Calu3 (cell line): ENCODE measurements around the gene CEACAM21. TPM values are rescaled to one million over a fixed set of nuclear protein-coding genes. Genes with fewer than 3 reads are reported as not detected.

ENCODE experiments used
- BruUV-seq: library from RNA; stranded (reverse); fragments of 400-500 nt; replicated peaks from 2 replicates; lab custom pipeline; 2021; lab: Mats Ljungman, UMichigan
- CTCF ChIA-PET: fragments of 300-600 bp; sonication (Branson Sonifier 250); formaldehyde crosslinking; loops from one replicate; lab custom pipeline; 2022; ENCODE audit warnings: antibody characterized with exemption; lab: Charles Lee
- DNase-seq: peaks from one replicate; pipeline ENCODE4 v3.0.0; 2022
- H3K27ac Mint-ChIP-seq: one replicate; pipeline ENCODE4 v1.8.0; 2022; ENCODE audit warnings: mixed read lengths; ENCODE audit not compliant: unreplicated experiment
- H3K27me3 Mint-ChIP-seq: one replicate; pipeline ENCODE4 v1.8.0; 2022; ENCODE audit warnings: mixed read lengths; ENCODE audit not compliant: unreplicated experiment
- H3K36me3 Mint-ChIP-seq: one replicate; pipeline ENCODE4 v1.8.0; 2022; ENCODE audit warnings: mild to moderate bottlenecking, moderate library complexity, mixed read lengths; ENCODE audit not compliant: insufficient read depth, unreplicated experiment
- H3K4me1 Mint-ChIP-seq: one replicate; pipeline ENCODE4 v1.8.0; 2022; ENCODE audit warnings: mild to moderate bottlenecking, low read depth, mixed read lengths; ENCODE audit not compliant: unreplicated experiment
- H3K4me3 Mint-ChIP-seq: one replicate; pipeline ENCODE4 v1.8.0; 2022; ENCODE audit warnings: mild to moderate bottlenecking, low read depth, moderate library complexity, mixed read lengths; ENCODE audit not compliant: unreplicated experiment
- H3K9me3 Mint-ChIP-seq: one replicate; pipeline ENCODE4 v1.8.0; 2022; ENCODE audit warnings: low read depth, mixed read lengths; ENCODE audit not compliant: unreplicated experiment
- CTCF ChIP-seq: fragments of 200-600 bp; IDR thresholded peaks from one replicate; pipeline ENCODE4 v1.8.0; 2022; ENCODE audit warnings: antibody characterized with exemption; ENCODE audit not compliant: unreplicated experiment
- intact Hi-C: fragments of 100-400 bp; cut with micrococcal nuclease; formaldehyde crosslinking; loops from one replicate; pipeline ENCODE4 v1.10.0; 2022; ENCODE audit not compliant: unreplicated experiment
- total RNA-seq: library from RNA; stranded (reverse); gene quantifications from 2 replicates; pipeline ENCODE4 v1.2.3, GENCODE V29; 2022

The CEACAM21 gene
- total RNA-seq, 1 experiment from 2014 or later, result not detected

- Mint-ChIP-seq H3K27me3 (peaks cover 62% of the 10 kb centered on the region), H3K27ac (no peak overlapping the region), H3K4me3 (no peak overlapping the region), H3K4me1 (peaks cover 11% of the 10 kb centered on the region), H3K9me3 (no peaks in the 10 kb centered on the region), H3K36me3 (no peaks in the 10 kb centered on the region)
- DNase-seq, result no peak
- intact Hi-C loops, result no loop called here
- BruUV-seq, result no TSS peak
- no peak for TF ChIP-seq CTCF
- CTCF ChIA-PET, result no interaction called here
Measured at GRCh38 chr19:41552558-41552957, 23.4 kb upstream of the CEACAM21 start.

GRCh38 chr19:41553804-41554203 is 22.2 kb upstream of the CEACAM21 start:
- intact Hi-C loops, result no loop called here
- TF ChIP-seq CTCF, result no peak
- no peak overlapping the region for H3K4me3 Mint-ChIP-seq
- no TSS peak for BruUV-seq
- H3K4me1 Mint-ChIP-seq, result peaks cover 8% of the 10 kb centered on the region
- no peak for DNase-seq
- CTCF ChIA-PET, result interaction anchor here (1.2 to 1.7 kb wide), 2 partner anchors 10 to 105 kb away, joined by 3 to 7 read pairs; no protein-coding TSS in a partner anchor
- no peaks in the 10 kb centered on the region for H3K36me3 Mint-ChIP-seq
- no peak overlapping the region for H3K27ac Mint-ChIP-seq
- H3K27me3 Mint-ChIP-seq, result peaks cover 73% of the 10 kb centered on the region
- no peaks in the 10 kb centered on the region for H3K9me3 Mint-ChIP-seq

GRCh38 chr19:41554907-41555306 is 21.1 kb upstream of the CEACAM21 start:
- DNase-seq, result no peak
- no peak for TF ChIP-seq CTCF
- no peaks in the 10 kb centered on the region for H3K36me3 Mint-ChIP-seq
- peaks cover 76% of the 10 kb centered on the region for H3K27me3 Mint-ChIP-seq
- H3K27ac Mint-ChIP-seq, result no peak overlapping the region
- CTCF ChIA-PET, result interaction anchor here (0.7 to 1.7 kb wide), 4 partner anchors 9 to 392 kb away, joined by 3 to 7 read pairs (median 5); no protein-coding TSS in a partner anchor
- intact Hi-C loops, result no loop called here
- H3K4me1 Mint-ChIP-seq, result no peaks in the 10 kb centered on the region
- BruUV-seq, result no TSS peak
- no peak overlapping the region for H3K4me3 Mint-ChIP-seq
- H3K9me3 Mint-ChIP-seq, result no peaks in the 10 kb centered on the region

GRCh38 chr19:41555748-41556147 is 20.2 kb upstream of the CEACAM21 start:
- H3K4me3 Mint-ChIP-seq, result no peak overlapping the region
- BruUV-seq, result no TSS peak
- H3K27ac Mint-ChIP-seq, result no peak overlapping the region
- no peaks in the 10 kb centered on the region for H3K4me1 Mint-ChIP-seq
- intact Hi-C loops, result no loop called here
- H3K36me3 Mint-ChIP-seq, result no peaks in the 10 kb centered on the region
- no peaks in the 10 kb centered on the region for H3K9me3 Mint-ChIP-seq
- H3K27me3 Mint-ChIP-seq, result peaks cover 84% of the 10 kb centered on the region
- CTCF ChIA-PET, result interaction anchor here (0.6 kb wide), 1 partner anchor 977 kb away, joined by 5 read pairs; no protein-coding TSS in a partner anchor
- DNase-seq, result no peak
- TF ChIP-seq CTCF, result no peak
